ENCODE data around the gene CENPN.

Gene CENPN

GRCh38 chr16:80990978-80991377 lies 16.0 kb upstream of the CENPN start:
- DNase-seq (ENCODE audit: extremely low read depth, low read depth) = no peak
- no peak overlapping the region for H3K4me3 ChIP-seq (replicated peaks; ENCODE audit: low read depth, low read length)
- TF ChIP-seq CTCF (IDR thresholded peaks at IDR 0.05; ENCODE audit: low read depth, low read length, missing control alignments) = no peak

DNA sequence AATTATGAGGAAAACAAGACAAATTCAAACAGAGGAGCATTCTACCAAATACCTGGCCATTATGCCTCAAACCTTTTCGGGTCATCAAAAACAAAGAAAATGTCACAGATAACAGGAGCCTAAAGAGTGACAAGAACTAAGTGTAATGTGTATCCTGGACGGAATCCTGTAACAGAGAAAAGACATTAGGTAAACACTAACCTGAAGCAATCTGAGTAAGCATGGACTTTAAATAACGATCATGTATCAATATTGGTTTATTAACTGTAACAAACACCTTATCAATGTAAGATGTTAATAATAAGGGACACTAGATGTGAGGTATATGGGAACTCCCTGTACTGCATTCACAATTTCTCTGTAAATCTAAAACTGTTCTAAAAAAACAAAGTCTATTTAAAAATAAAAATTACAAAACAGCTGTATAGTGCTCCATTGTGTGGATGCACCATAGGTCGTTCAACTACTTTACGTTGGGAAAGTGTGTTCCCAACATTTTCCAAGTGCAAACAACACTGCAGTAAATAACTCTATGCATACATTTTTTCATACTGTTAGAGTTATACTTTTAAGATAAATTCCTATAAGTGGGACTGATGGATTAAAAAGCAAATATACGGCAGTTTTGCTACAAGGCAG lies 15.1 kb upstream of the CENPN start:
- DNase-seq (ENCODE audit: extremely low read depth, low read depth) = no peak
- no peak for TF ChIP-seq CTCF (IDR thresholded peaks at IDR 0.05; ENCODE audit: low read depth, low read length, missing control alignments)
- H3K4me3 ChIP-seq (replicated peaks; ENCODE audit: low read depth, low read length) = no peak overlapping the region

- no peak for DNase-seq (ENCODE audit: extremely low read depth, low read depth)
- no peak overlapping the region for H3K4me3 ChIP-seq (replicated peaks; ENCODE audit: low read depth, low read length)
- no peak for TF ChIP-seq CTCF (IDR thresholded peaks at IDR 0.05; ENCODE audit: low read depth, low read length, missing control alignments)
Observed at GRCh38 chr16:80992676-80993293, 14.2 kb upstream of the CENPN start.

DNA sequence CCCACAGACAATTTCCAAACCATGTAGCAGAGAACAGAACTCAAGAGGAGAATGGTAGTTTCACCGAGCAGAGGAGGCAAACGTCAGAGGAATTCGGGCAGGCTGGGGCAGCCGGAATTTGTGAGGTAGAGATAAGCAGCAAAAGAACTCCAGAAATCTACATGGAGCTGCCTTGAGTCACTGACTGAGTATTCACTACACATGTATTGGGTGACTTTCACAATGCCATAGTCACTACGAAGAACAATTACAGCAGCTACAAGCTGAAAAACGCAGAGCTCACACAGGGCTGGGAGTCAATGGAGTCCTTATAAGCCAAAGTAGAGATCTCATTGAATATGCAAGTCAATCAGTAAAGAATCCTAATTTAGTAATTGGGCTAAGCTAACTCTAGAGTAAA lies 13.7 kb upstream of the CENPN start:
- H3K4me3 ChIP-seq (replicated peaks; ENCODE audit: low read depth, low read length) = 0 out of 2 replicates have a peak overlapping the region, but pooled peaks have one; percentile 5
- TF ChIP-seq CTCF (IDR thresholded peaks at IDR 0.05; ENCODE audit: low read depth, low read length, missing control alignments) = no peak
- DNase-seq (ENCODE audit: extremely low read depth, low read depth) = peak; percentile 54

- TF ChIP-seq CTCF (IDR thresholded peaks at IDR 0.05; ENCODE audit: low read depth, low read length, missing control alignments) = no peak
Observed at GRCh38 chr16:80993834-80994233, 13.2 kb upstream of the CENPN start.

GRCh38 chr16:80994451-80994850 lies 12.6 kb upstream of the CENPN start:
- no peak for TF ChIP-seq CTCF (IDR thresholded peaks at IDR 0.05; ENCODE audit: low read depth, low read length, missing control alignments)
- no peak overlapping the region for H3K4me3 ChIP-seq (replicated peaks; ENCODE audit: low read depth, low read length)
- no peak for DNase-seq (ENCODE audit: extremely low read depth, low read depth)

More at GRCh38 chr16:80993834-80994233, 13.2 kb upstream of the CENPN start:
- H3K4me3 ChIP-seq (replicated peaks; ENCODE audit: low read depth, low read length) = no peak overlapping the region
- DNase-seq (ENCODE audit: extremely low read depth, low read depth) = no peak
